ENCODE results near the gene MAPKAPK3. TPM values are rescaled to one million over a fixed set of nuclear protein-coding genes. Genes with fewer than 3 reads are reported as not detected.

The MAPKAPK3 gene
- total RNA-seq, 1 experiment from 2014 or later: 88.2 TPM

GRCh38 chr3:50610181-50610971 lies 6.6 kb upstream of the MAPKAPK3 start:
- Histone ChIP-seq H3F3A (ENCODE audit: insufficient read depth, low read depth) (peaks cover 12% of the 10 kb centered on the region; the same call in 1 of the 2 replicates), H3K36me3 (ENCODE audit: low read depth) (no peaks in the 10 kb centered on the region), H3K9me2 (ENCODE audit: insufficient read depth) (no peaks in the 10 kb centered on the region), H3K27me3 (ENCODE audit: insufficient read depth, low read depth) (no peaks in the 10 kb centered on the region), H3K79me2 (ENCODE audit: low read depth) (no peaks in the 10 kb centered on the region), H3K4me1 (replicated peaks; ENCODE audit: insufficient read depth) (peaks cover 27% of the 10 kb centered on the region), H3K4me3 (no peak overlapping the region), H3K9me3 (ENCODE audit: insufficient read depth, low read depth) (no peaks in the 10 kb centered on the region), H3K4me2 (peak overlapping the region; percentile 90; the same call in 1 of the 2 replicates), H4K20me1 (ENCODE audit: insufficient read depth) (no peaks in the 10 kb centered on the region), H3K27ac (no peak overlapping the region), H2AFZ (no peak overlapping the region)
- ChIA-PET CTCF (interaction anchor here (0.7 to 0.9 kb wide), 2 partner anchors 58 to 415 kb away, joined by 3 read pairs; no protein-coding TSS in a partner anchor), POLR2A (ENCODE audit: unreplicated experiment) (no interaction called here)
- no peak for TF ChIP-seq EZH2 (IDR thresholded peaks at IDR 0.05; ENCODE audit: low read depth)
- no peak for TF ChIP-seq CTCF (conservative IDR thresholded peaks at IDR 0.05)
- no TSS peak for BruUV-seq (replicated peaks)
- intact Hi-C loops (cut with micrococcal nuclease; ENCODE audit: unreplicated experiment): no loop called here
- DNase-seq: peak in 1 of 2 experiments; percentile 34

GRCh38 chr3:50610992-50611463 lies 5.9 kb upstream of the MAPKAPK3 start:
- POLR2A ChIA-PET (ENCODE audit: unreplicated experiment): interaction anchor here (0.6 kb wide), 2 partner anchors 19 to 44 kb away, joined by 3 to 6 read pairs; partner anchors contain the start of gene C3orf18
- H2AFZ ChIP-seq: peak overlapping the region; percentile 81

More at GRCh38 chr3:50610992-50611463, 5.9 kb upstream of the MAPKAPK3 start:
- Histone ChIP-seq H3K4me1 (replicated peaks; ENCODE audit: insufficient read depth) (peaks cover 21% of the 10 kb centered on the region), H3K27ac (no peak overlapping the region), H3K9me3 (ENCODE audit: insufficient read depth, low read depth) (no peaks in the 10 kb centered on the region), H3K4me2 (peak overlapping the region; percentile 90), H3K4me3 (peak overlapping the region; percentile 65), H3F3A (ENCODE audit: insufficient read depth, low read depth) (peaks cover 5% of the 10 kb centered on the region; the same call in 1 of the 2 replicates), H4K20me1 (ENCODE audit: insufficient read depth) (no peaks in the 10 kb centered on the region), H3K36me3 (ENCODE audit: low read depth) (no peaks in the 10 kb centered on the region), H3K9me2 (ENCODE audit: insufficient read depth) (no peaks in the 10 kb centered on the region), H3K79me2 (ENCODE audit: low read depth) (no peaks in the 10 kb centered on the region), H3K27me3 (ENCODE audit: insufficient read depth, low read depth) (no peaks in the 10 kb centered on the region)
- TF ChIP-seq EZH2 (IDR thresholded peaks at IDR 0.05; ENCODE audit: low read depth) (no peak), CTCF (conservative IDR thresholded peaks at IDR 0.05) (no peak)
- CTCF ChIA-PET: interaction anchor here (0.6 to 0.7 kb wide), 2 partner anchors 39 to 415 kb away, joined by 3 to 5 read pairs; no protein-coding TSS in a partner anchor
- BruUV-seq (replicated peaks): TSS peak; percentile 45
- DNase-seq: no peak
- intact Hi-C loops (cut with micrococcal nuclease; ENCODE audit: unreplicated experiment): no loop called here
